ENCODE results near the gene PGLYRP2.

Gene PGLYRP2, protein sequence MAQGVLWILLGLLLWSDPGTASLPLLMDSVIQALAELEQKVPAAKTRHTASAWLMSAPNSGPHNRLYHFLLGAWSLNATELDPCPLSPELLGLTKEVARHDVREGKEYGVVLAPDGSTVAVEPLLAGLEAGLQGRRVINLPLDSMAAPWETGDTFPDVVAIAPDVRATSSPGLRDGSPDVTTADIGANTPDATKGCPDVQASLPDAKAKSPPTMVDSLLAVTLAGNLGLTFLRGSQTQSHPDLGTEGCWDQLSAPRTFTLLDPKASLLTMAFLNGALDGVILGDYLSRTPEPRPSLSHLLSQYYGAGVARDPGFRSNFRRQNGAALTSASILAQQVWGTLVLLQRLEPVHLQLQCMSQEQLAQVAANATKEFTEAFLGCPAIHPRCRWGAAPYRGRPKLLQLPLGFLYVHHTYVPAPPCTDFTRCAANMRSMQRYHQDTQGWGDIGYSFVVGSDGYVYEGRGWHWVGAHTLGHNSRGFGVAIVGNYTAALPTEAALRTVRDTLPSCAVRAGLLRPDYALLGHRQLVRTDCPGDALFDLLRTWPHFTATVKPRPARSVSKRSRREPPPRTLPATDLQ

DNA sequence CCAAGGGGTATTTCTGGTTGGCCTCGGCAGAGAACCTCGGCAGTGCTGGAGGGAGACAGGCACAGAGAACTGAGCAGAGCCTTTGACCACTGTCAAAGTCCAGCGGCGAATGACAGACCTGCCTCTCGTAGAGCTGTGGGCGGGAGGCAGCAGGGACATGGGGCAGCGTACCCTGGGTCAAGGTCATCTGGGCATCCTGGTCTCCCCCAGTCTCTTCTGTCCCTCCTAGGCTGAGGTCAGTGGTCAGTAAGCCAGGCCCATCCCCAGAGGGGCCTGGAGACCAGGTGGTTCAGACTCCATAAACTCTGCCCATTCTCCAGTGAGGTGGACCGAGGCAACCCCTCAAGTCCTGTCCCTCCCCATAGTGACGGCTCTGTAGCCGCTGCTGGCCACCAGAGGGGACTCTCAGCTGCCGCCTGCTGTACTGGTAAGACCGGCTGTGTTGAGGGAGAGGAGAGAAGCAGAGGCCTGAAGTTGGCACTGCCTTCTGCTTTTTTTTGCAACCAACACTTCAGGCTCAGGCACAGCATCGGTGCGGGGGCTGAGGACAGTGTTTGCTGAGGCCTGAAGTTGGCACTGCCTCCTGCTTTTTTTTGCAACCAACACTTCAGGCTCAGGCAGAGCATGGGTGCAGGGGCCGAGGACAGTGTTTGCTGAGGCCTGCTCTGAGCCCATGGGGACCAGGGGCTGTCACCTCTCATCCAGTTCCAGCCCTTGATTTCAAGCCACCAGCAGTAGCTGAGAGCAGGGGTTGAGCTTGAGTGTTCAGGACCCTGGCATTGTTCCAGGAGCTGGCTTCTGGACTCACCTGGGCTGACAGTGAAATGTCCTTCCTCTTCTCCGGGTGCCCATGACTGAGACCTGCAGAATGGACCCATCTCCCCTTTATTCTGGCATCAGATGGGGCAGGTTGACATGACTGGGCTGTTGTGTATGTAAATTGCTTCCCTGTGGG lies at the start of gene PGLYRP2:
TSS of gene PGLYRP2 (minus strand) at position 111 of the 955 bp plus-strand sequence. CDS start 130 bp downstream, outside the sequence.
- TF ChIP-seq, protein P1, sequence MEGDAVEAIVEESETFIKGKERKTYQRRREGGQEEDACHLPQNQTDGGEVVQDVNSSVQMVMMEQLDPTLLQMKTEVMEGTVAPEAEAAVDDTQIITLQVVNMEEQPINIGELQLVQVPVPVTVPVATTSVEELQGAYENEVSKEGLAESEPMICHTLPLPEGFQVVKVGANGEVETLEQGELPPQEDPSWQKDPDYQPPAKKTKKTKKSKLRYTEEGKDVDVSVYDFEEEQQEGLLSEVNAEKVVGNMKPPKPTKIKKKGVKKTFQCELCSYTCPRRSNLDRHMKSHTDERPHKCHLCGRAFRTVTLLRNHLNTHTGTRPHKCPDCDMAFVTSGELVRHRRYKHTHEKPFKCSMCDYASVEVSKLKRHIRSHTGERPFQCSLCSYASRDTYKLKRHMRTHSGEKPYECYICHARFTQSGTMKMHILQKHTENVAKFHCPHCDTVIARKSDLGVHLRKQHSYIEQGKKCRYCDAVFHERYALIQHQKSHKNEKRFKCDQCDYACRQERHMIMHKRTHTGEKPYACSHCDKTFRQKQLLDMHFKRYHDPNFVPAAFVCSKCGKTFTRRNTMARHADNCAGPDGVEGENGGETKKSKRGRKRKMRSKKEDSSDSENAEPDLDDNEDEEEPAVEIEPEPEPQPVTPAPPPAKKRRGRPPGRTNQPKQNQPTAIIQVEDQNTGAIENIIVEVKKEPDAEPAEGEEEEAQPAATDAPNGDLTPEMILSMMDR (IDR thresholded peaks at IDR 0.05; ENCODE audit: extremely low read depth, insufficient read depth, missing control alignments) = peak; percentile 12
- in situ Hi-C loops (cut with MboI; ENCODE audit: low pct_unique_long_range_greater_than_20kb, low sequenced_read_pairs, unreplicated experiment) = loop anchor here (10.0 kb wide), 1 partner anchor 55 kb away; no protein-coding TSS in a partner anchor
- no peak for DNase-seq (ENCODE audit: low spot score)

DNA sequence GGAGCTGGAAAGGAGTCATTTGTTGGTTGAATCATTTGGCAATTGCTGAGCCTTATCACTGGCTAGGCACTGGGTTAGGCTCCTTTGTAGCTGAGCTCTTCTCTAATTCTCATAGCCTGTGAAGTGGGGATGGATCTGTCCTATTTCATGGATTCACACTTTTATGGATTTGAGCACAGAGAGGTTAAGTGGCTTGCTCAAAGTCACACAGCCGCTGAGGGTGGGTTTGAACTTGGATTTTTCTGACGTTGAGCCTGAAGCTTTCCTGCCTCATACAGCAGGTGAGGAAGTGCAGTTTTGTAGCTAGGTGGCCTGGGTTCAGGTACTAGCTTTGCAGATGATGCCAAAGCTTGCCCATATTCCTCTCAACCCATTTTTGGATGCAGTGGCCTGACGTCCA lies 48.4 kb upstream of the PGLYRP2 start:
- in situ Hi-C loops (cut with MboI; ENCODE audit: low pct_unique_long_range_greater_than_20kb, low sequenced_read_pairs, unreplicated experiment) = no loop called here
- no peak for DNase-seq (ENCODE audit: low spot score)
- TF ChIP-seq, protein P1 (IDR thresholded peaks at IDR 0.05; ENCODE audit: extremely low read depth, insufficient read depth, missing control alignments) = no peak

DNA sequence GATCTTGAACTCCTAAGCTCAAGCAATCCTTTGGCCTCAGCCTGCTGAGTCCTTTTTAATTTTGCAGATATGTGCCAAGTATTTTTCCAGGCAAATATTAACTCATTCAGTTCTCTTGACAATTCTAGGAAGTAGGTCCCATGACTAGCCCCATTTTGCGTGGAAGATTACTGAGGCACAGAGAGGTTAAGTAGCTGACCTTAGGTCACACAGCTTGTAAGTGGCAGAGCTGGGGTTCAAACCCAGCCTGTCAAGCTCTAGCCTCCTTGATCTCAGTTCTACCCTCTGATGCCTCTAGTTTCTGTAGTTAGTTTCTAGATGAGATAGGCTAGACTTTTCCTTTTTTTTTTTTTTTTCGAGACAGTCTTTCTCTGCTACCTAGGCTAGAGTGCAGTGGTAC lies 47.1 kb upstream of the PGLYRP2 start:
- no peak for DNase-seq (ENCODE audit: low spot score)
- in situ Hi-C loops (cut with MboI; ENCODE audit: low pct_unique_long_range_greater_than_20kb, low sequenced_read_pairs, unreplicated experiment) = no loop called here
- TF ChIP-seq, protein P1 (IDR thresholded peaks at IDR 0.05; ENCODE audit: extremely low read depth, insufficient read depth, missing control alignments) = no peak

DNA sequence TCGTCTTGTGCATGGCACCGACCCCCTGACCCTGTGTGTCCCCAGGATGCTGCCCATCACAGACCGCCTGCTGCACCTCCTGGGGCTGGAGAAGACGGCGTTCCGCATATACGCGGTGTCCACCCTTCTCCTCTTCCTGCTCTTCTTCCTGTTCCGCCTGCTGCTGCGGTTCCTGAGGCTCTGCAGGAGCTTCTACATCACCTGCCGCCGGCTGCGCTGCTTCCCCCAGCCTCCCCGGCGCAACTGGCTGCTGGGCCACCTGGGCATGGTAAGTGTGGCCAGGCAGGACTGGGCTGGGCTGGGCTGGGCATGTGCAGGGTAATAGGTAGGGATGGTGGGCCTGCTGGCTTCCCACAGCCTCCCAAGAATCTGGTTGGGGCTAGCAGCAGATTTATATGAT lies 46.0 kb upstream of the PGLYRP2 start:
- TF ChIP-seq, protein P1 (IDR thresholded peaks at IDR 0.05; ENCODE audit: extremely low read depth, insufficient read depth, missing control alignments) = no peak
- in situ Hi-C loops (cut with MboI; ENCODE audit: low pct_unique_long_range_greater_than_20kb, low sequenced_read_pairs, unreplicated experiment) = no loop called here
- DNase-seq (ENCODE audit: low spot score) = no peak

DNA sequence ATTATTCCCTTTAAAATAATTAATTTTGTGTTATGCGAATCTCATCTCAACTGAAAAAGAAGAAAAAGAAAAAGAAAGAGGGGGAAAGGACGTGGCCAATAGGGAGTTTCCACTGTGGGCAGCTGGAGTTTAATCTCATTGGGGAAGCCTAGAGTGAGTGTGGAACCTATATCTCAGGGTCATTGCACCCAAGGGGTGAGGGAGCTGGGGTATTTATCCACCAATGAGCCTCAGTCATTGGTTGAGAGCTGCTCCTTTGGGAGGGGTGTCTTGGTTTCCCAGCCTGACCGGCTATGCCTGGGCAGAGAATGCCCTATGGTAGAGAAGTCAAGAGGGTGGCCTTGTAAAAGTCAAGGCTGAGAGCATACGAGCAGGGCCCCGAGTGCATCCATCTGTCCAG lies 45.5 kb upstream of the PGLYRP2 start:
- TF ChIP-seq, protein P1 (IDR thresholded peaks at IDR 0.05; ENCODE audit: extremely low read depth, insufficient read depth, missing control alignments) = no peak
- in situ Hi-C loops (cut with MboI; ENCODE audit: low pct_unique_long_range_greater_than_20kb, low sequenced_read_pairs, unreplicated experiment) = no loop called here
- DNase-seq (ENCODE audit: low spot score) = no peak

DNA sequence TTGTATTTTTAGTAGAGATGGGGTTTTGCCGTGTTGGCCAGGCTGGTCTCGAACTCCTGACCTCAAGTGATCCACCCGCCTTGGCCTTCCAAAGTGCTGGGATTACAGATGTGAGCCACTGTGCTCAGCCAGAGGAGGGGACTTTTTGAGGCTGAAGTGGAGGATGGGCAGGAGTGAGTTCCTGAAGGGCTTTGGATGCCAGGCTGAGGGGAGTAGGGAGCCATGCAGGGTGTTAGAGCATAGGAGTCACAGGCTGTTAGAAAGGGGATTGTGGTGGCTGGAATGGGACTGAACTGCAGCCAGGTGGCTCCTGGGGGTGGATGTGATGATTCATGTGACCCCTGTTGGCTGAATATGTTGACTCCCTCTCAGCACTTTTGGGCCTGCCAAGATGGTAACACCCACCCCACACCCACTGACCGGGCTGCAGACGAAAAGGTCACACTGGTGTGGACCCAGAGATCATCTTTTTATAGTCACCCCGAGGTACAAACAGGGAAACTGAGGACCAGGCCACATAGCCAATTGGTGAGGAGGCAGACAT lies 40.2 kb upstream of the PGLYRP2 start:
- TF ChIP-seq, protein P1 (IDR thresholded peaks at IDR 0.05; ENCODE audit: extremely low read depth, insufficient read depth, missing control alignments) = no peak
- in situ Hi-C loops (cut with MboI; ENCODE audit: low pct_unique_long_range_greater_than_20kb, low sequenced_read_pairs, unreplicated experiment) = no loop called here
- DNase-seq (ENCODE audit: low spot score) = no peak
